GM18517 (cell line): ENCODE data around the gene APOC4.

Experiments
- ATAC-seq: cut with Tn5 transposase; IDR thresholded peaks from one replicate; pipeline ENCODE4 v1.9.1; 2021; ENCODE audit warnings: mild to moderate bottlenecking, moderate library complexity; ENCODE audit not compliant: unreplicated experiment

APOC4 gene

GRCh38 chr19:44992336-44993163 is 50.5 kb downstream of the APOC4 start:
- no peak for ATAC-seq

- no peak for ATAC-seq
These were observed 51.5 kb downstream of the APOC4 start for GRCh38 chr19:44993526-44993925.

GRCh38 chr19:44993926-44994537 is 52.0 kb downstream of the APOC4 start:
- ATAC-seq = no peak
